Liver (tissue), 9 donors: ENCODE results near the gene PLAC9. TPM values are rescaled to one million over a fixed set of nuclear protein-coding genes. Genes with fewer than 3 reads are reported as not detected.

Experiments used
- DNase-seq: peaks from one replicate; pipeline ENCODE4 v3.0.0-alpha.2; 2017; ENCODE audit warnings: low spot score
- H3K27ac ChIP-seq, 2 donors: one replicate each; pipeline ENCODE4 v1.7.0; 2013; ENCODE audit warnings: inconsistent platforms in 2 of 2, low read length in 2 of 2, control low read depth in 1 of 2, low read depth in 1 of 2, mild to moderate bottlenecking in 1 of 2
- H3K27me3 ChIP-seq, 4 donors: one replicate each; pipeline versions ENCODE4 v1.6.1 to v1.7.0; 2013; ENCODE audit warnings: low read length in 3 of 4, inconsistent platforms in 1 of 4, mild to moderate bottlenecking in 1 of 4, moderate library complexity in 1 of 4; ENCODE audit not compliant: control insufficient read depth in 4 of 4, insufficient read depth in 4 of 4
- H3K36me3 ChIP-seq, 4 donors: one replicate each; pipeline versions ENCODE4 v1.6.1 to v1.7.0; 2013; ENCODE audit warnings: low read length in 3 of 4, mild to moderate bottlenecking in 3 of 4, low read depth in 1 of 4, moderate library complexity in 1 of 4; ENCODE audit not compliant: control insufficient read depth in 4 of 4, insufficient read depth in 3 of 4
- H3K4me1 ChIP-seq, 4 donors: one replicate each; pipeline versions ENCODE4 v1.6.1 to v1.7.0; 2013; ENCODE audit warnings: low read length in 3 of 4, mild to moderate bottlenecking in 3 of 4, moderate library complexity in 1 of 4; ENCODE audit not compliant: control insufficient read depth in 4 of 4, insufficient read depth in 4 of 4
- H3K4me3 ChIP-seq, 3 donors: one replicate each; pipeline versions ENCODE4 v1.6.1 to v1.7.0; 2013; ENCODE audit warnings: low read length in 3 of 3, control low read depth in 1 of 3, low read depth in 1 of 3, mild to moderate bottlenecking in 1 of 3
- H3K9ac ChIP-seq, 2 donors: one replicate each; pipeline ENCODE4 v1.7.0; 2013; ENCODE audit warnings: low read length in 2 of 2, mild to moderate bottlenecking in 2 of 2, moderate library complexity in 2 of 2, control low read depth in 1 of 2, low read depth in 1 of 2
- H3K9me3 ChIP-seq, 4 donors: one replicate each; pipeline versions ENCODE4 v1.6.1 to v1.7.0; 2013; ENCODE audit warnings: low read length in 3 of 4; ENCODE audit not compliant: control insufficient read depth in 4 of 4
- CTCF ChIP-seq: fragments of 150-350 bp; IDR thresholded peaks from 2 replicates; pipeline ENCODE4 v1.5.1; 2017; ENCODE audit warnings: improper control_type of control experiment, low read depth, low read length; ENCODE audit not compliant: missing input control
- EGR1 ChIP-seq, 2 donors: IDR thresholded peaks; 2 replicates each; pipeline ENCODE4 v1.6.1; 2016 to 2018; ENCODE audit warnings: antibody characterized with exemption in 2 of 2, low read depth in 2 of 2
- FOXA1 ChIP-seq: IDR thresholded peaks from 2 replicates; pipeline ENCODE4 v1.6.1; 2016; ENCODE audit warnings: antibody characterized with exemption
- FOXA2 ChIP-seq: IDR thresholded peaks from 2 replicates; pipeline ENCODE4 v1.6.1; 2016; ENCODE audit warnings: antibody characterized with exemption
- HNF4G ChIP-seq: IDR thresholded peaks from 2 replicates; pipeline ENCODE4 v1.6.1; 2016; ENCODE audit warnings: antibody characterized with exemption
- JUND ChIP-seq, 2 donors: IDR thresholded peaks; 2 replicates each; pipeline ENCODE4 v1.6.1; 2016; ENCODE audit warnings: antibody characterized with exemption in 2 of 2
- NR2F2 ChIP-seq: IDR thresholded peaks from 2 replicates; pipeline ENCODE4 v1.6.1; 2016; ENCODE audit warnings: antibody characterized with exemption
- RAD21 ChIP-seq, 2 donors: IDR thresholded peaks; 2 replicates each; pipeline ENCODE4 v1.6.1; 2016; ENCODE audit warnings: antibody characterized with exemption in 2 of 2, mild to moderate bottlenecking in 2 of 2
- SP1 ChIP-seq: IDR thresholded peaks from 2 replicates; pipeline ENCODE4 v1.6.1; 2018; ENCODE audit warnings: antibody characterized with exemption, mild to moderate bottlenecking
- TAF1 ChIP-seq: conservative IDR thresholded peaks from 2 replicates; pipeline ENCODE4 v1.6.1; 2016; ENCODE audit warnings: antibody characterized with exemption, mild to moderate bottlenecking
- WGBS: extraction: QIAGEN DNeasy Blood & Tissue Kit; methylation state at CpG from one replicate; pipeline ENCODE4 v1.1.7; 2013; 5-methylcytosine and 5-hydroxymethylcytosine counted together
- polyA plus RNA-seq, 2 donors: library from polyadenylated mRNA; stranded (reverse) in 1 of 2; unstranded in 1 of 2; fragments of 200-250 nt in 1 of 2; fragments of >200 nt in 1 of 2; fragmentation: Nextera tagmentation in 1 of 2; extraction: Ambion mirVana in 1 of 2; gene quantifications; one replicate each; pipeline versions ENCODE4 v1.2.1 to v1.2.3, GENCODE V29; 2013 to 2015
- total RNA-seq, 2 donors: library from RNA; depleted of rRNA; stranded (reverse); fragments of >200 nt; gene quantifications; one replicate each; pipeline ENCODE4 v1.2.3, GENCODE V29; 2014
- TF ChIP-seq, protein P1 (sequence below): IDR thresholded peaks from 2 replicates; pipeline ENCODE4 v1.6.1; 2016; ENCODE audit warnings: antibody characterized with exemption, mild to moderate bottlenecking
- TF ChIP-seq, protein P2 (sequence below): IDR thresholded peaks from 2 replicates; pipeline ENCODE4 v1.6.1; 2016; ENCODE audit warnings: antibody characterized with exemption
- TF ChIP-seq, protein P3 (sequence below): IDR thresholded peaks from 2 replicates; pipeline ENCODE4 v1.6.1; 2016; ENCODE audit warnings: antibody characterized with exemption
- donor health status: healthy.
- donor health status: healthy.
- donor health status: healthy.
- donor health status: healthy.
- donor health status: healthy.

PLAC9 gene
- total and polyA plus RNA-seq, 4 donors: 0.67 to 5.6 (median 2.1) TPM

GRCh38 chr10:80126876-80127275 is 5.7 kb upstream of the PLAC9 start:
- no peak overlapping the region for H3K4me3 ChIP-seq
- H3K4me1 ChIP-seq: no peaks in the 10 kb centered on the region
- H3K36me3 ChIP-seq: no peaks in the 10 kb centered on the region
- TF ChIP-seq CTCF (no peak), HNF4G (no peak), SP1 (no peak), JUND (IDR thresholded peaks at IDR 0.05) (no peak), EGR1 (IDR thresholded peaks at IDR 0.05; ENCODE audit: low read depth in 2 of 2) (no peak), NR2F2 (no peak), TAF1 (no peak), FOXA2 (no peak), FOXA1 (no peak)
- TF ChIP-seq, protein P1, sequence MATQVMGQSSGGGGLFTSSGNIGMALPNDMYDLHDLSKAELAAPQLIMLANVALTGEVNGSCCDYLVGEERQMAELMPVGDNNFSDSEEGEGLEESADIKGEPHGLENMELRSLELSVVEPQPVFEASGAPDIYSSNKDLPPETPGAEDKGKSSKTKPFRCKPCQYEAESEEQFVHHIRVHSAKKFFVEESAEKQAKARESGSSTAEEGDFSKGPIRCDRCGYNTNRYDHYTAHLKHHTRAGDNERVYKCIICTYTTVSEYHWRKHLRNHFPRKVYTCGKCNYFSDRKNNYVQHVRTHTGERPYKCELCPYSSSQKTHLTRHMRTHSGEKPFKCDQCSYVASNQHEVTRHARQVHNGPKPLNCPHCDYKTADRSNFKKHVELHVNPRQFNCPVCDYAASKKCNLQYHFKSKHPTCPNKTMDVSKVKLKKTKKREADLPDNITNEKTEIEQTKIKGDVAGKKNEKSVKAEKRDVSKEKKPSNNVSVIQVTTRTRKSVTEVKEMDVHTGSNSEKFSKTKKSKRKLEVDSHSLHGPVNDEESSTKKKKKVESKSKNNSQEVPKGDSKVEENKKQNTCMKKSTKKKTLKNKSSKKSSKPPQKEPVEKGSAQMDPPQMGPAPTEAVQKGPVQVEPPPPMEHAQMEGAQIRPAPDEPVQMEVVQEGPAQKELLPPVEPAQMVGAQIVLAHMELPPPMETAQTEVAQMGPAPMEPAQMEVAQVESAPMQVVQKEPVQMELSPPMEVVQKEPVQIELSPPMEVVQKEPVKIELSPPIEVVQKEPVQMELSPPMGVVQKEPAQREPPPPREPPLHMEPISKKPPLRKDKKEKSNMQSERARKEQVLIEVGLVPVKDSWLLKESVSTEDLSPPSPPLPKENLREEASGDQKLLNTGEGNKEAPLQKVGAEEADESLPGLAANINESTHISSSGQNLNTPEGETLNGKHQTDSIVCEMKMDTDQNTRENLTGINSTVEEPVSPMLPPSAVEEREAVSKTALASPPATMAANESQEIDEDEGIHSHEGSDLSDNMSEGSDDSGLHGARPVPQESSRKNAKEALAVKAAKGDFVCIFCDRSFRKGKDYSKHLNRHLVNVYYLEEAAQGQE: no peak
- TF ChIP-seq, protein P2, sequence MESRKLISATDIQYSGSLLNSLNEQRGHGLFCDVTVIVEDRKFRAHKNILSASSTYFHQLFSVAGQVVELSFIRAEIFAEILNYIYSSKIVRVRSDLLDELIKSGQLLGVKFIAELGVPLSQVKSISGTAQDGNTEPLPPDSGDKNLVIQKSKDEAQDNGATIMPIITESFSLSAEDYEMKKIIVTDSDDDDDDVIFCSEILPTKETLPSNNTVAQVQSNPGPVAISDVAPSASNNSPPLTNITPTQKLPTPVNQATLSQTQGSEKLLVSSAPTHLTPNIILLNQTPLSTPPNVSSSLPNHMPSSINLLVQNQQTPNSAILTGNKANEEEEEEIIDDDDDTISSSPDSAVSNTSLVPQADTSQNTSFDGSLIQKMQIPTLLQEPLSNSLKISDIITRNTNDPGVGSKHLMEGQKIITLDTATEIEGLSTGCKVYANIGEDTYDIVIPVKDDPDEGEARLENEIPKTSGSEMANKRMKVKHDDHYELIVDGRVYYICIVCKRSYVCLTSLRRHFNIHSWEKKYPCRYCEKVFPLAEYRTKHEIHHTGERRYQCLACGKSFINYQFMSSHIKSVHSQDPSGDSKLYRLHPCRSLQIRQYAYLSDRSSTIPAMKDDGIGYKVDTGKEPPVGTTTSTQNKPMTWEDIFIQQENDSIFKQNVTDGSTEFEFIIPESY: no peak
- TF ChIP-seq, protein P3, sequence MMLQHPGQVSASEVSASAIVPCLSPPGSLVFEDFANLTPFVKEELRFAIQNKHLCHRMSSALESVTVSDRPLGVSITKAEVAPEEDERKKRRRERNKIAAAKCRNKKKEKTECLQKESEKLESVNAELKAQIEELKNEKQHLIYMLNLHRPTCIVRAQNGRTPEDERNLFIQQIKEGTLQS: no peak
- peaks cover 0 to 4% (median 0%) of the 10 kb centered on the region in 4 donors for H3K27me3 ChIP-seq
- no peak overlapping the region for H3K9ac ChIP-seq
- H3K9me3 ChIP-seq: no peaks in the 10 kb centered on the region
- 73% methylated on average over 4 of the region's 4 CpGs for WGBS
- H3K27ac ChIP-seq: no peak overlapping the region
- no peak for DNase-seq

- TF ChIP-seq JUND (IDR thresholded peaks at IDR 0.05) (no peak), RAD21 (IDR thresholded peaks at IDR 0.05) (no peak)
- TF ChIP-seq, protein P3: no peak
- H3K27me3 ChIP-seq: peaks cover 0 to 9% (median 3%) of the 10 kb centered on the region in 4 donors
- 76% methylated on average over 6 of the region's 6 CpGs for WGBS
Measured at GRCh38 chr10:80131499-80131901, 1.0 kb upstream of the PLAC9 start.

More at GRCh38 chr10:80131499-80131901, 1.0 kb upstream of the PLAC9 start:
- Histone ChIP-seq H3K9ac (no peak overlapping the region), H3K4me1 (peaks cover 2 to 7% (median 5%) of the 10 kb centered on the region in 4 donors), H3K27ac (no peak overlapping the region), H3K4me3 (no peak overlapping the region), H3K9me3 (no peaks in the 10 kb centered on the region), H3K36me3 (no peaks in the 10 kb centered on the region)
- no peak for DNase-seq
